Measurements from ENCODE around the gene SND1. TPM values are rescaled to one million over a fixed set of nuclear protein-coding genes. Genes with fewer than 3 reads are reported as not detected.

The SND1 gene
- total RNA-seq, 1 donor, result 202 TPM

GRCh38 chr7:128000854-128001265 lies 348.9 kb downstream of the SND1 start:
- H3K4me3 ChIP-seq (ENCODE audit: low read depth, low read length), result no peak overlapping the region
- no peak for TF ChIP-seq CTCF (IDR thresholded peaks at IDR 0.05; ENCODE audit: insufficient read depth, low read length)

GRCh38 chr7:128003167-128003566 lies 351.2 kb downstream of the SND1 start:
- DNase-seq (ENCODE audit: low read depth), result no peak
- H3K4me3 ChIP-seq (ENCODE audit: low read depth, low read length), result no peak overlapping the region
- TF ChIP-seq CTCF (IDR thresholded peaks at IDR 0.05; ENCODE audit: insufficient read depth, low read length), result no peak

More at GRCh38 chr7:128000854-128001265, 348.9 kb downstream of the SND1 start:
- DNase-seq (ENCODE audit: low read depth), result peak; percentile 24

- no peak for TF ChIP-seq CTCF (IDR thresholded peaks at IDR 0.05; ENCODE audit: insufficient read depth, low read length)
- DNase-seq (ENCODE audit: low read depth), result no peak
- no peak overlapping the region for H3K4me3 ChIP-seq (ENCODE audit: low read depth, low read length)
Measured at GRCh38 chr7:128003787-128004186, 351.8 kb downstream of the SND1 start.

- no peak for TF ChIP-seq CTCF (IDR thresholded peaks at IDR 0.05; ENCODE audit: insufficient read depth, low read length)
- no peak for DNase-seq (ENCODE audit: low read depth)
- H3K4me3 ChIP-seq (ENCODE audit: low read depth, low read length), result no peak overlapping the region
Measured at GRCh38 chr7:128004623-128005022, 352.6 kb downstream of the SND1 start.

DNA sequence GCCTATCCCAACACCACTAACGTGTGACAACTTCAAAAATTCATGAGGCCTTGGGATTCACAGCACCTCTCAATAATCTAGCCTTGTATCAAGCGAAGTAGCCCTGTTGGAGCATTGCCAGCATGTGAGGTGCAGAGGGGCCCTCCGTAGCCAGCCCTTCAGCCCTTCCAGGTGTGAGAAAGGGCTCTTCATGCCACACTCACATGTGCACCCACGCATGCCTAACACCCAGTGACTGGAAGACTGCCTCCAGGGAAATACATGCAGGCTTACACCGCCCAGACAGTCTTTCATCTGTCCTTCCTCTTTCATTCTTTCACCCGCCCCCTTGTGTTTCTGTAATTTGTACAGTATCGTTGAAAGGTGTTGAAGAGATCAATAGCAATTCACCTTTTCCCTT lies 353.1 kb downstream of the SND1 start:
- DNase-seq (ENCODE audit: low read depth), result no peak
- H3K4me3 ChIP-seq (ENCODE audit: low read depth, low read length), result no peak overlapping the region
- no peak for TF ChIP-seq CTCF (IDR thresholded peaks at IDR 0.05; ENCODE audit: insufficient read depth, low read length)

DNA sequence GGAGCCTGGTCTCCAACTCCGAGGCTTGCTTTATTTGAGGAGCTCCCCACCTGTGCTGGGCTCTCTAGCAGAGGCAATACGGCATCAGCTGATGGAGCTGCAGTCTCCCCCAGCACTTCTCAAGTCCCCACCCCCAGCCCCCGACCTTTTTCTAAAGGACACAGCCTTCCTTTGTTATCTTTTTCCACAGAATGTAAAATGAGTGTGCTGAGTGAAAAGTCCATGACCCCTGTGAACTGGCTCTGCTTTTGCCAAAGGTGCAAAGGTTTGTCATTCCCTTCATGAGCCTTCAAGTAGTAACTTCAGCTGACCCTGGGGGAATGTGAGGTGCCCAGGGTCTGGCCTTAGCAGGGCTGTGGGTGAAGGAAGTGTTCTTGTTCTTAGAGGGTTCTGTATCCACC lies 353.8 kb downstream of the SND1 start:
- no peak for TF ChIP-seq CTCF (IDR thresholded peaks at IDR 0.05; ENCODE audit: insufficient read depth, low read length)
- DNase-seq (ENCODE audit: low read depth), result no peak
- no peak overlapping the region for H3K4me3 ChIP-seq (ENCODE audit: low read depth, low read length)

DNA sequence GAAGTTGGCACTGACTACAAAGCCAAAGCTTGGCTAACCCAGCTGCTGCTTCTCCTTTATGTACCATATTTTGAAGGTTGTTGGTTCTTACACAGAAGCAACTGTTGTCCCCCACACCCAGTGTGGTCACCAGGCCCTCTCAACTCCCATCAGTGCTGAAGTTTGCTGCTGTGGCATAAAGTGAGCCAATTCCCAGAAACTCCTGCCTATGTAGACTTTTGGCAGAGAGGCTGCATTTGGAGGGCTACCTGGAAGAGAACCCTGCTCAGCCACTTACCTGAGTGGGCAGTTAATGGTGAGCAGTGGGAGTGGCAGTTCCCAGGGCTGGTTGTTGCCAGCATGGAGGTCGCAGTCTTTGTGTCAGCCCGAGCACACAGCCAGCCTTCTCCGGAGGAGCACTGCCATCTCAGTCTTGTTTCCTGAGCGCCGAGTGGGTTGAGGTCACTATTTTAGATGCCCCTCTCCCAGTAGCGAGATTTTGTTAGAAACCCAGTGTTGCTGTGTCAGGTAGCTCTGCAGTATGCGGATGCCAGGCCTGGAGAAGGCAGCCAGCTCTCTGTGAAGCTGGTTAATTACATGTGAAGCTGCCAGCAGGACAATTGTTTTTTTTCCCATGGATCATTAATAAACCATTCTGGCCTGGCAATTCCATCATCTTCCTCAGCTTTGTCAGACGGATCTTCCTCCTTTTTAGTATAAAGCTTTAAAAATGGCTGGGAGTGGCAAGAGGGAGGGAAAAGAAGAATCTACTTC lies 354.7 kb downstream of the SND1 start:
- H3K4me3 ChIP-seq (ENCODE audit: low read depth, low read length), result no peak overlapping the region
- no peak for TF ChIP-seq CTCF (IDR thresholded peaks at IDR 0.05; ENCODE audit: insufficient read depth, low read length)
- DNase-seq (ENCODE audit: low read depth), result no peak
